Neuronal stem cell (in vitro differentiated cells): Measurements from ENCODE around the gene APOBEC4.
"Not testable (repeated sequence)": the region's sequence is repeated elsewhere in the genome, so short reads cannot be mapped to it uniquely, and the experiment has no call there.

Experiments used
- DNase-seq: peaks from one replicate; pipeline ENCODE4 v3.0.0-alpha.2; 2013; ENCODE audit warnings: low spot score
- H2AFZ ChIP-seq: one replicate; pipeline ENCODE4 v1.6.1; 2013; ENCODE audit warnings: mild to moderate bottlenecking, low read length, inconsistent platforms
- H2AK5ac ChIP-seq: 2 replicates; pipeline ENCODE4 v1.6.1; 2013; ENCODE audit warnings: low read depth, mild to moderate bottlenecking, inconsistent platforms, low read length, moderate library complexity, mixed read lengths
- H2BK120ac ChIP-seq: 2 replicates; pipeline ENCODE4 v1.6.1; 2013; ENCODE audit warnings: low read depth, mild to moderate bottlenecking, inconsistent platforms, low read length, moderate library complexity, mixed read lengths
- H2BK12ac ChIP-seq: one replicate; pipeline ENCODE4 v1.6.1; 2013; ENCODE audit warnings: low read length, inconsistent platforms
- H2BK15ac ChIP-seq: 2 replicates; pipeline ENCODE4 v1.6.1; 2013; ENCODE audit warnings: mild to moderate bottlenecking, low read length, inconsistent platforms, mixed read lengths
- H2BK5ac ChIP-seq: one replicate; pipeline ENCODE4 v1.6.1; 2013; ENCODE audit warnings: inconsistent platforms, mild to moderate bottlenecking, low read length, moderate library complexity
- H3K14ac ChIP-seq: one replicate; pipeline ENCODE4 v1.6.1; 2013; ENCODE audit warnings: low read length, inconsistent platforms
- H3K18ac ChIP-seq: 2 replicates; pipeline ENCODE4 v1.6.1; 2013; ENCODE audit warnings: low read length, inconsistent platforms
- H3K23ac ChIP-seq: 2 replicates; pipeline ENCODE4 v1.6.1; 2013; ENCODE audit warnings: low read depth, mild to moderate bottlenecking, mixed read lengths, low read length, inconsistent platforms; ENCODE audit not compliant: poor library complexity
- H3K27ac ChIP-seq: replicated peaks from 3 replicates; pipeline ENCODE4 v1.5.1; 2013; ENCODE audit warnings: low read length, inconsistent platforms
- H3K27me3 ChIP-seq, 3 experiments: 2 replicates each; pipeline ENCODE4 v1.6.1; 2013; ENCODE audit warnings: low read length in 3 of 3, mild to moderate bottlenecking in 2 of 3, inconsistent platforms in 1 of 3, low read depth in 1 of 3, mixed read lengths in 1 of 3, moderate library complexity in 1 of 3; ENCODE audit not compliant: control insufficient read depth in 3 of 3, insufficient read depth in 3 of 3
- H3K36me3 ChIP-seq, 2 donors: replicated peaks in 1 of 2; 2 replicates each; pipeline ENCODE4 v1.6.1; 2013; ENCODE audit warnings: low read length in 2 of 2; ENCODE audit not compliant: control insufficient read depth in 2 of 2, insufficient read depth in 2 of 2
- H3K4ac ChIP-seq: 2 replicates; pipeline ENCODE4 v1.6.1; 2013; ENCODE audit warnings: inconsistent platforms, mild to moderate bottlenecking, low read length, moderate library complexity
- H3K4me1 ChIP-seq, 2 donors: 1 replicate in 1 of 2; 2 replicates in 1 of 2; pipeline ENCODE4 v1.6.1; 2013; ENCODE audit warnings: low read length in 2 of 2, low read depth in 1 of 2; ENCODE audit not compliant: control insufficient read depth in 2 of 2, insufficient read depth in 1 of 2
- H3K4me2 ChIP-seq: one replicate; pipeline ENCODE4 v1.6.1; 2013; ENCODE audit warnings: mild to moderate bottlenecking, low read length, inconsistent platforms; ENCODE audit not compliant: insufficient read depth, poor library complexity, severe bottlenecking
- H3K4me3 ChIP-seq, 2 donors: 2 replicates each; pipeline ENCODE4 v1.5.1; 2013; ENCODE audit warnings: low read length in 2 of 2, mild to moderate bottlenecking in 2 of 2, inconsistent platforms in 1 of 2, moderate library complexity in 1 of 2
- H3K79me1 ChIP-seq: one replicate; pipeline ENCODE4 v1.6.1; 2013; ENCODE audit warnings: low read depth, mild to moderate bottlenecking, inconsistent platforms, low read length, moderate library complexity
- H3K9ac ChIP-seq: one replicate; pipeline ENCODE4 v1.6.1; 2013; ENCODE audit warnings: mild to moderate bottlenecking, low read depth, low read length, inconsistent platforms; ENCODE audit not compliant: poor library complexity
- H3K9me3 ChIP-seq, 2 donors: replicated peaks in 1 of 2; 2 replicates each; pipeline versions ENCODE3 to v1.6.1; 2013; ENCODE audit warnings: low read length in 2 of 2, mild to moderate bottlenecking in 2 of 2, inconsistent platforms in 1 of 2, low read depth in 1 of 2, mixed read lengths in 1 of 2, moderate library complexity in 1 of 2; ENCODE audit not compliant: control insufficient read depth in 2 of 2, insufficient read depth in 1 of 2
- H4K8ac ChIP-seq: one replicate; pipeline ENCODE4 v1.6.1; 2013; ENCODE audit warnings: low read depth, mild to moderate bottlenecking, inconsistent platforms, low read length, moderate library complexity
- H4K91ac ChIP-seq: one replicate; pipeline ENCODE4 v1.6.1; 2013; ENCODE audit warnings: low read length, low read depth, mild to moderate bottlenecking, inconsistent platforms; ENCODE audit not compliant: poor library complexity
- WGBS, 2 donors: extraction: QIAGEN DNeasy Blood & Tissue Kit; methylation state at CpG; one replicate each; pipeline ENCODE4 v1.1.7; 2013; ENCODE audit warnings: missing lambda C conversion rate in 2 of 2, mixed read lengths in 1 of 2; ENCODE audit not compliant: insufficient read length in 2 of 2, insufficient replicate concordance in 1 of 2; ENCODE audit errors: extremely low coverage in 2 of 2; 5-methylcytosine and 5-hydroxymethylcytosine counted together

Gene APOBEC4

DNA sequence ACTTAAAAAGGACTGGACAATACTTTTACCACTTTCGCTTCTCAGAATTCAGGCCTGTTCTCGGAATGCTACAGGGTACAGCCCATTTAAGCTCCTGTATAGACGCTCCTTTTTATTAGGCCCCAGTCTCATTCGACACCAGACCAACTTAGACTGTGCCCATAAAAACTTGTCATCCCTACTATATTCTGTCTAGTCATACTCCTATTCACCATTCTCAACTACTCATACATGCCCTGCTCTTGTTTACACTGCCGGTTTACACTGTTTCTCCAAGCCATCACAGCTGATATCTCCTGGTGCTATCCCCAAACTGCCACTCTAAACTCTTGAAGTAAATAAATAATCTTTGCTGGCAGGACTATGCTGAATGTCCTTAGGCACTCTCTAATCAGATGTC, 34.9 kb downstream of the APOBEC4 start:
- not testable (repeated sequence) for H3K4me3 ChIP-seq, H3K9ac ChIP-seq, H3K27me3 ChIP-seq, H3K79me1 ChIP-seq, H3K36me3 ChIP-seq, H2BK5ac ChIP-seq, H4K8ac ChIP-seq, H3K4me1 ChIP-seq, DNase-seq, H3K4ac ChIP-seq, H2BK12ac ChIP-seq, H2BK15ac ChIP-seq, H4K91ac ChIP-seq, H2BK120ac ChIP-seq, H3K23ac ChIP-seq, H3K18ac ChIP-seq, H3K14ac ChIP-seq, H3K9me3 ChIP-seq, H2AK5ac ChIP-seq, H3K27ac ChIP-seq, H3K4me2 ChIP-seq, H2AFZ ChIP-seq
- no CpG with 5 or more reads among the region's 5 CpGs for WGBS, 2 donors

DNA sequence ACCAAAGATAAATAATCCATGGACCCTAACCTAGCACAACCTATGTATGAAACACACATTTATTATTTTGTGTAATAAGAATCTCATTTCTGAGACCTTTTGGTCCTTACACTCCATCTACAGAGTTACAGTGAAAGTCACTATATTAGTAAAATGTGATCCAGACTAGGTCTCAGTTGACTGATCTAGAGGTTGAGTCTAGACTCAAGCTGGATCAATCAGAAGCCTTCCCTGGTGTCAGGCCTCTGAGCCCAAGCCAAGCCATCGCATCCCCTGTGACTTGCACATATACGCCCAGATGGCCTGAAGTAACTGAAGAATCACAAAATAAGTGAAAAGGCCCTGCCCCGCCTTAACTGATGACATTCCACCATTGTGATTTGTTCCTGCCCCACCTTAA, 40.1 kb downstream of the APOBEC4 start:
- not testable (repeated sequence) for H4K8ac ChIP-seq, H3K4me1 ChIP-seq, H2BK120ac ChIP-seq, H4K91ac ChIP-seq, H3K36me3 ChIP-seq, H3K27ac ChIP-seq, H3K14ac ChIP-seq, H2AK5ac ChIP-seq, H2BK15ac ChIP-seq, H2AFZ ChIP-seq, H3K4me3 ChIP-seq, H3K27me3 ChIP-seq, H3K23ac ChIP-seq, H3K9me3 ChIP-seq, H3K18ac ChIP-seq, H3K4ac ChIP-seq, DNase-seq, H3K9ac ChIP-seq, H3K79me1 ChIP-seq, H2BK5ac ChIP-seq, H3K4me2 ChIP-seq, H2BK12ac ChIP-seq
- no CpG with 5 or more reads among the region's 3 CpGs for WGBS, 2 donors

- Histone ChIP-seq H3K27me3 (peaks cover 0 to 2% (median 0%) of the 10 kb centered on the region in 3 experiments), H3K14ac (no peak overlapping the region), H2BK5ac (no peak overlapping the region), H2AK5ac (no peak overlapping the region), H2BK15ac (no peak overlapping the region), H3K4ac (no peak overlapping the region), H4K91ac (no peak overlapping the region), H3K36me3 (no peaks in the 10 kb centered on the region), H3K9me3 (peaks cover 0 to 1% of the 10 kb centered on the region in 2 donors), H3K4me1 (no peaks in the 10 kb centered on the region), H3K18ac (no peak overlapping the region), H3K23ac (no peak overlapping the region), H2BK12ac (no peak overlapping the region), H3K4me3 (no peak overlapping the region), H4K8ac (no peak overlapping the region), H3K79me1 (no peaks in the 10 kb centered on the region), H3K27ac (no peak overlapping the region), H3K4me2 (no peak overlapping the region), H2BK120ac (no peak overlapping the region), H2AFZ (no peak overlapping the region), H3K9ac (no peak overlapping the region)
- no peak for DNase-seq
- no CpG with 5 or more reads among the region's 3 CpGs for whole genome bisulfite sequencing, 2 donors
Observed at GRCh38 chr1:183612407-183612806, 40.7 kb downstream of the APOBEC4 start.

DNA sequence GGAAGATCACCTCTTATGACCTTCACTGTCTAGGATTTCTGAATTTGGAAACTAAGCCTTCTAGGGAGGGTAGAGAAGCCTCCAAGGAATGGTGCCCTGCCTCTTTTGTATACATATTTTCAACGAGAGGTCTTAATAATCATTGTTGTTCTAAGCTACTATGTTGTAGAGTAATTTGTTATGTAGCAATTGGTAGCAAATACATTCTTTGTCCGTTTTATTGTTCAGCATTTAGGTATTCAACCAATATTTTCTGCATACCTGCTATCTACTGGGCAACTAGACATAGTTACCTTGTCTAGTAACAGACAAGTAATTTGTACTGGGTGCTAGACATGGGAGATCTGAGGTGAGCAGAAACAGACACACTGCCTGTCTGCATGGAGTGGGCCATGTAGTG, 42.1 kb downstream of the APOBEC4 start:
- no peak overlapping the region for H3K18ac ChIP-seq
- H2BK12ac ChIP-seq, result no peak overlapping the region
- H2BK5ac ChIP-seq, result no peak overlapping the region
- no peak overlapping the region for H2BK15ac ChIP-seq
- no peak overlapping the region for H3K23ac ChIP-seq
- no peak overlapping the region for H3K4me3 ChIP-seq
- no peak overlapping the region for H3K27ac ChIP-seq
- no peak overlapping the region for H4K8ac ChIP-seq
- no CpG with 5 or more reads among the region's 2 CpGs for WGBS, 2 donors
- no peak overlapping the region for H2AFZ ChIP-seq
- H3K9me3 ChIP-seq, result peaks cover 0 to 1% of the 10 kb centered on the region in 2 donors
- H3K79me1 ChIP-seq, result no peaks in the 10 kb centered on the region
- DNase-seq, result no peak
- H4K91ac ChIP-seq, result no peak overlapping the region
- no peaks in the 10 kb centered on the region for H3K36me3 ChIP-seq
- no peak overlapping the region for H2BK120ac ChIP-seq
- no peak overlapping the region for H3K14ac ChIP-seq
- H2AK5ac ChIP-seq, result no peak overlapping the region
- H3K4ac ChIP-seq, result no peak overlapping the region
- no peak overlapping the region for H3K4me2 ChIP-seq
- H3K27me3 ChIP-seq, result peaks cover 0 to 2% (median 2%) of the 10 kb centered on the region in 3 experiments
- H3K4me1 ChIP-seq, result no peaks in the 10 kb centered on the region
- no peak overlapping the region for H3K9ac ChIP-seq
